ENCODE results near the gene TIMM50.
A peak's percentile ranks its signal among the peaks of the same experiment; 100 is the strongest.

The TIMM50 gene

DNA sequence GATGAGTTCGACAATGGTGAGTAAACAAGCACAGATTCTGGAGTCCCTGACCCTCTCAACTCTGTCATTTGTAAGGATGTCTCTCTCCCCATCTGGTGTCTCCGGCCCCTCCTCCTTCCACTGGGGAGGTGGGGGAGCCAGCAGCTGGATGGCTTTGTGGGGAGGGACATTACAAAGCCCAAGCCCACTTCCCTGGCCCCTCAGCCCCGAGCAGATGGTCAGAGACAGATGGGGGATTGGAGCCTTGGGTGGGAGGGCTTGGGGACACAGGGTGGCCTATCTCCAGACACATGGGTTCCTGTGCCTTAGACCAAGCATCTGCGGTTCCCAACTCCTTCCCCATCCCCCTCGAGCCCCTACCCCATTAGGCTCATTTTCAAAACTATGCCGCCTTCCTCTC is 2.5 kb downstream of the TIMM50 start:
- no peak for TF ChIP-seq SIN3A (IDR thresholded peaks at IDR 0.05; ENCODE audit: borderline replicate concordance, insufficient read depth, low read length)
- no peak for TF ChIP-seq TAF1 (IDR thresholded peaks at IDR 0.05; ENCODE audit: borderline replicate concordance, insufficient read depth, low read length)
- no peak for TF ChIP-seq POLR2AphosphoS5 (IDR thresholded peaks at IDR 0.05; ENCODE audit: low read depth, low read length)
- TF ChIP-seq, protein P1, sequence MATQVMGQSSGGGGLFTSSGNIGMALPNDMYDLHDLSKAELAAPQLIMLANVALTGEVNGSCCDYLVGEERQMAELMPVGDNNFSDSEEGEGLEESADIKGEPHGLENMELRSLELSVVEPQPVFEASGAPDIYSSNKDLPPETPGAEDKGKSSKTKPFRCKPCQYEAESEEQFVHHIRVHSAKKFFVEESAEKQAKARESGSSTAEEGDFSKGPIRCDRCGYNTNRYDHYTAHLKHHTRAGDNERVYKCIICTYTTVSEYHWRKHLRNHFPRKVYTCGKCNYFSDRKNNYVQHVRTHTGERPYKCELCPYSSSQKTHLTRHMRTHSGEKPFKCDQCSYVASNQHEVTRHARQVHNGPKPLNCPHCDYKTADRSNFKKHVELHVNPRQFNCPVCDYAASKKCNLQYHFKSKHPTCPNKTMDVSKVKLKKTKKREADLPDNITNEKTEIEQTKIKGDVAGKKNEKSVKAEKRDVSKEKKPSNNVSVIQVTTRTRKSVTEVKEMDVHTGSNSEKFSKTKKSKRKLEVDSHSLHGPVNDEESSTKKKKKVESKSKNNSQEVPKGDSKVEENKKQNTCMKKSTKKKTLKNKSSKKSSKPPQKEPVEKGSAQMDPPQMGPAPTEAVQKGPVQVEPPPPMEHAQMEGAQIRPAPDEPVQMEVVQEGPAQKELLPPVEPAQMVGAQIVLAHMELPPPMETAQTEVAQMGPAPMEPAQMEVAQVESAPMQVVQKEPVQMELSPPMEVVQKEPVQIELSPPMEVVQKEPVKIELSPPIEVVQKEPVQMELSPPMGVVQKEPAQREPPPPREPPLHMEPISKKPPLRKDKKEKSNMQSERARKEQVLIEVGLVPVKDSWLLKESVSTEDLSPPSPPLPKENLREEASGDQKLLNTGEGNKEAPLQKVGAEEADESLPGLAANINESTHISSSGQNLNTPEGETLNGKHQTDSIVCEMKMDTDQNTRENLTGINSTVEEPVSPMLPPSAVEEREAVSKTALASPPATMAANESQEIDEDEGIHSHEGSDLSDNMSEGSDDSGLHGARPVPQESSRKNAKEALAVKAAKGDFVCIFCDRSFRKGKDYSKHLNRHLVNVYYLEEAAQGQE (IDR thresholded peaks at IDR 0.05; ENCODE audit: insufficient read depth in 1 of 2, low read depth in 2 of 2, low read length in 2 of 2): no peak
- TF ChIP-seq FOXP2 (optimal IDR thresholded peaks at IDR 0.05; ENCODE audit: borderline replicate concordance, extremely low read depth, extremely low read length, insufficient read depth): no peak

GRCh38 chr19:39489756-39490155 is 9.1 kb downstream of the TIMM50 start:
- TF ChIP-seq SIN3A (IDR thresholded peaks at IDR 0.05; ENCODE audit: borderline replicate concordance, insufficient read depth, low read length): no peak
- TF ChIP-seq FOXP2 (optimal IDR thresholded peaks at IDR 0.05; ENCODE audit: borderline replicate concordance, extremely low read depth, extremely low read length, insufficient read depth): no peak
- peak; percentile 48; the same call in 1 of the 2 replicates for TF ChIP-seq POLR2AphosphoS5 (IDR thresholded peaks at IDR 0.05; ENCODE audit: low read depth, low read length)
- TF ChIP-seq TAF1 (IDR thresholded peaks at IDR 0.05; ENCODE audit: borderline replicate concordance, insufficient read depth, low read length): no peak

DNA sequence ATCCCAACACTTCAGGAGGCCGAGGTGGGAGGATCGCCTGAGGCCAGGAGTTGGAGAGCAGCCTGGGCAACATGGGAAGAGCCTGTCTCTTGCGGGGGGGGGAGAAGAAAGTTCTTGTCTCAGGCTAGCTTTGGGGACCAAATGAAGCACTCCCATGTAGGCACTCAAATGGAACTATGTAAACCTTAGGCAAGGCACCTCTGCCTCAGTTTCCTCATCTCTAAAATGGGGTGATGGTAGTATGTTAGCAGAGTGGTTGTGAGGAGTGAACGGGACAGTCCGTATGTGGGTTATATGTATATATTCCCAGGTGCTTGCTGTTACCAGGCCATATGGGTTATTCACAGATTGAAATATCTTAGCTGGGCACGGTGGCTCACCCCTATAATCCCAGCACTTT is 11.6 kb downstream of the TIMM50 start:
- TF ChIP-seq TAF1 (IDR thresholded peaks at IDR 0.05; ENCODE audit: borderline replicate concordance, insufficient read depth, low read length): no peak
- TF ChIP-seq FOXP2 (optimal IDR thresholded peaks at IDR 0.05; ENCODE audit: borderline replicate concordance, extremely low read depth, extremely low read length, insufficient read depth): no peak
- TF ChIP-seq, protein P1 (IDR thresholded peaks at IDR 0.05; ENCODE audit: insufficient read depth in 1 of 2, low read depth in 2 of 2, low read length in 2 of 2): no peak
- TF ChIP-seq SIN3A (IDR thresholded peaks at IDR 0.05; ENCODE audit: borderline replicate concordance, insufficient read depth, low read length): no peak

DNA sequence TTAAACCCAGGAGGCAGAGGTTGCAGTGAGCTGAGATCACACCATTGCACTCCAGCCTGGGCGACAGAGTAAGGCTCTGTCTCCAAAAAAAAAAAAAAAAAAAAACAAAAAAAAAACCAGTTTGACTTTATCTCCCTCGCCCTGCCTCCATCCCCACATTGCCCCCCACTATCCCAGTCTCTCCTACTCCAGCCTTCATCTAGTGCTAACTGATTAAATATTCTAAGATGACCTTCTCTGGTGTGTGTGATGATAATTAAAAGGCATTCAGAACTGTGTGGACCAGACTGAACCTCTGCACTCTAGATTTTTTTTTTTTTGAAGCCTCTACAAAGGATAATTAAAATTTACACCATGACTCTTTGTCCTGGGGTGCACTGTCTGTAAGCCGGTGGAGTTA is 12.2 kb downstream of the TIMM50 start:
- TF ChIP-seq, protein P1 (IDR thresholded peaks at IDR 0.05; ENCODE audit: insufficient read depth in 1 of 2, low read depth in 2 of 2, low read length in 2 of 2): no peak
- no peak for TF ChIP-seq TAF1 (IDR thresholded peaks at IDR 0.05; ENCODE audit: borderline replicate concordance, insufficient read depth, low read length)
- TF ChIP-seq FOXP2 (optimal IDR thresholded peaks at IDR 0.05; ENCODE audit: borderline replicate concordance, extremely low read depth, extremely low read length, insufficient read depth): no peak
- TF ChIP-seq POLR2AphosphoS5 (IDR thresholded peaks at IDR 0.05; ENCODE audit: low read depth, low read length): no peak
- no peak for TF ChIP-seq SIN3A (IDR thresholded peaks at IDR 0.05; ENCODE audit: borderline replicate concordance, insufficient read depth, low read length)

DNA sequence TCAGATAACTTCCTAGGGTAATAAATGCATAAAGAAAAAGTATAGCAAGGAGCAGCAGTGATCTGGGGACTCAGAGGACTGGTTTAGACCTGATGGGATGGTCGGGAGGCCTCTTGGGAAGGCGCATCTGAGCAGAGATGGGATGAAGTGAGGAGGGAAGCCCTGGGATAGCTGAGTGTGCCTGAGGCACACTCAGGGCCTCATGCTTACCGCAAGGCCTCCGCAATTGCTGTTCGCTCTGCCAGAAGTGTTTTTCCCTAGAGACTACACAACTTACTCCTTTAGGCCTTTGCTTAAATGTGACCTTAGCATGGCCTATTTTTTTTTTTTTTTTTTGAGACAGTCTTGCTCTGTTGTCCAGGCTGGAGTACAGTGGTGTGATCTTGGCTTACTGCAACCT is 14.0 kb downstream of the TIMM50 start:
- no peak for TF ChIP-seq TAF1 (IDR thresholded peaks at IDR 0.05; ENCODE audit: borderline replicate concordance, insufficient read depth, low read length)
- TF ChIP-seq SIN3A (IDR thresholded peaks at IDR 0.05; ENCODE audit: borderline replicate concordance, insufficient read depth, low read length): no peak
- TF ChIP-seq, protein P1 (IDR thresholded peaks at IDR 0.05; ENCODE audit: insufficient read depth in 1 of 2, low read depth in 2 of 2, low read length in 2 of 2): no peak
- no peak for TF ChIP-seq POLR2AphosphoS5 (IDR thresholded peaks at IDR 0.05; ENCODE audit: low read depth, low read length)
- no peak for TF ChIP-seq FOXP2 (optimal IDR thresholded peaks at IDR 0.05; ENCODE audit: borderline replicate concordance, extremely low read depth, extremely low read length, insufficient read depth)
